Glutamatergic neuron (in vitro differentiated cells): ENCODE data around the gene TMOD1. TPM values are rescaled to one million over a fixed set of nuclear protein-coding genes. Genes with fewer than 3 reads are reported as not detected.

Experiments
- DNase-seq: peaks from one replicate; pipeline ENCODE4 v3.0.0; 2022
- H3K27ac Mint-ChIP-seq: one replicate; pipeline ENCODE4 v1.8.0; 2020; ENCODE audit warnings: mild to moderate bottlenecking, mixed read lengths, inconsistent platforms; ENCODE audit not compliant: unreplicated experiment
- H3K27me3 Mint-ChIP-seq: one replicate; pipeline ENCODE4 v1.8.0; 2020; ENCODE audit warnings: mild to moderate bottlenecking, moderate library complexity, mixed read lengths, inconsistent platforms; ENCODE audit not compliant: unreplicated experiment
- H3K36me3 Mint-ChIP-seq: one replicate; pipeline ENCODE4 v1.8.0; 2020; ENCODE audit warnings: mild to moderate bottlenecking, mixed read lengths, inconsistent platforms; ENCODE audit not compliant: unreplicated experiment
- H3K4me1 Mint-ChIP-seq: one replicate; pipeline ENCODE4 v1.8.0; 2020; ENCODE audit warnings: mild to moderate bottlenecking, low read depth, mixed read lengths, inconsistent platforms; ENCODE audit not compliant: unreplicated experiment
- H3K4me3 Mint-ChIP-seq: one replicate; pipeline ENCODE4 v1.8.0; 2020; ENCODE audit warnings: mild to moderate bottlenecking, mixed read lengths, inconsistent platforms; ENCODE audit not compliant: unreplicated experiment
- H3K9me3 Mint-ChIP-seq: one replicate; pipeline ENCODE4 v1.8.0; 2020; ENCODE audit warnings: mild to moderate bottlenecking, moderate library complexity, mixed read lengths, inconsistent platforms; ENCODE audit not compliant: unreplicated experiment
- total RNA-seq: library from RNA; stranded (reverse); fragmentation: NEBNext Ultra II Directional; extraction: Animal tissue kit (Norgen Biotek cat#: 25700); gene quantifications from one replicate; pipeline ENCODE4 v1.2.1, GENCODE V29; 2021; ENCODE audit not compliant: unreplicated experiment
- TF ChIP-seq, protein P1 (sequence below): fragments of 200-600 bp; sonication (generic); IDR thresholded peaks from one replicate; pipeline ENCODE4 v1.5.0; 2021; ENCODE audit not compliant: partially characterized antibody, unreplicated experiment

The TMOD1 gene
- total RNA-seq, 1 donor from 2014 or later = 0.64 TPM

DNA sequence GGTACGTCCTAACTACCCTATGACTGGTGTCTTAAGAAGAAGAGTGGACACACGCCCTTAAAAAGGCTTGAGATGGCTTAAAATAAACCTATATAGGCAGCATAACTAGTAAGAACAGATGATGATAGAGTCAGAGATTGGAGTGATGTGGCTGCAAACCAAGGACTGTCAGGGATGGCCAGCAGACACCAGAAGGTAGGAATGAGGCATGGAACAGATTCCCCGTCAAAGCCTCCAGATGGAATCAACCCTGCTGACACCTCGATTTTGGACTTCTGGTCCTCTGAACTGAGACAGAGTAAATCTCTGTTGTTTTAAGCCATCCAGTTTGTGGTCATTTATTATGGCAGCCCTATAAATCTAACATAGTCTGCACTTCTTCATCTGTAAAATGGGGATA is 7.4 kb downstream of the TMOD1 start:
- no peaks in the 10 kb centered on the region for H3K9me3 Mint-ChIP-seq
- H3K4me3 Mint-ChIP-seq = no peak overlapping the region
- no peak for DNase-seq

DNA sequence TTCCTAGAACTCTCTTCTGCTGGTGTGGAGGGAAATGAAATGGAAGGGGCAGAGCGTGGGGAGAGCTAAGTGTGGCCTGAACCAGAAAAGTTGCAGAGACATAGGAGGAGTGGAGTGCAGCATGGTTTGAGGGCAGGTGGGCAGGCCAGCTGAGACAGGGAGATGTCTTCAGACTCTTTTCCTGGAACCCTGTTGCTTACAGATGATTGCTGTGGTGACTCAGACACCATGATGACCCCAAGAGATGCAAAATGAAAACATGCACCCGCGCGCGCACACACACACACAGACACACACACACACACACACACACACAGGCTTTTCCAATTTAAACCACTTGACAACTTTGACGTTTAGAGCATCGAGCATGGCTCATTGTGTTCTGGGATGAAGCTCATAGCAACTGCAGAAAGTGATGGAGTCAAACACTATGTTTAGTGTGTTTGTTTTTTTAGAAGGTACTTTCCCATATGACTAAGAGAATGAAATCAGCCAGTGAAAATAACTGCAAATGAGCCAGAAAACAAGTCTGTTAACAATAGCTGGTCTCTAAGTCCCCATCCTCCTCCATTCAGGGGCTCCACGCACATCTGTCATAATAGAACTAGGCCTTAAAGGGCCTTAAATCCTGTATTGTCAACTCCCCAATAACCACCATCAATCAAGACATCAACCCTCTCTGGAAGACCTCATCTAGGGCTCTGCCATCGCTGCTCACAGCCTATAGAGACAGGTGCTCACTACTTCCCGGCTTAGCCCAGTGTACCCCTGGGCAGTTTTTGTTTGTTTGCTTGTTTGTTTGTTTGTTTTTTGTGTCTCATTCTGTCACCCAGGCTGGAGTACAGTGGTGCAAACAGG is 9.6 kb downstream of the TMOD1 start:
- H3K9me3 Mint-ChIP-seq = no peaks in the 10 kb centered on the region
- DNase-seq = no peak
- H3K27ac Mint-ChIP-seq = no peak overlapping the region
- no peaks in the 10 kb centered on the region for H3K36me3 Mint-ChIP-seq
- TF ChIP-seq, protein P1, sequence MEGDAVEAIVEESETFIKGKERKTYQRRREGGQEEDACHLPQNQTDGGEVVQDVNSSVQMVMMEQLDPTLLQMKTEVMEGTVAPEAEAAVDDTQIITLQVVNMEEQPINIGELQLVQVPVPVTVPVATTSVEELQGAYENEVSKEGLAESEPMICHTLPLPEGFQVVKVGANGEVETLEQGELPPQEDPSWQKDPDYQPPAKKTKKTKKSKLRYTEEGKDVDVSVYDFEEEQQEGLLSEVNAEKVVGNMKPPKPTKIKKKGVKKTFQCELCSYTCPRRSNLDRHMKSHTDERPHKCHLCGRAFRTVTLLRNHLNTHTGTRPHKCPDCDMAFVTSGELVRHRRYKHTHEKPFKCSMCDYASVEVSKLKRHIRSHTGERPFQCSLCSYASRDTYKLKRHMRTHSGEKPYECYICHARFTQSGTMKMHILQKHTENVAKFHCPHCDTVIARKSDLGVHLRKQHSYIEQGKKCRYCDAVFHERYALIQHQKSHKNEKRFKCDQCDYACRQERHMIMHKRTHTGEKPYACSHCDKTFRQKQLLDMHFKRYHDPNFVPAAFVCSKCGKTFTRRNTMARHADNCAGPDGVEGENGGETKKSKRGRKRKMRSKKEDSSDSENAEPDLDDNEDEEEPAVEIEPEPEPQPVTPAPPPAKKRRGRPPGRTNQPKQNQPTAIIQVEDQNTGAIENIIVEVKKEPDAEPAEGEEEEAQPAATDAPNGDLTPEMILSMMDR = no peak
- H3K27me3 Mint-ChIP-seq = no peaks in the 10 kb centered on the region
- no peaks in the 10 kb centered on the region for H3K4me1 Mint-ChIP-seq
- H3K4me3 Mint-ChIP-seq = no peak overlapping the region

More for the DNA sequence above, 7.4 kb downstream of the TMOD1 start:
- TF ChIP-seq, protein P1 = no peak
- no peaks in the 10 kb centered on the region for H3K36me3 Mint-ChIP-seq
- peaks cover under 1% of the 10 kb centered on the region for H3K27me3 Mint-ChIP-seq
- H3K4me1 Mint-ChIP-seq = no peaks in the 10 kb centered on the region
- H3K27ac Mint-ChIP-seq = no peak overlapping the region

DNA sequence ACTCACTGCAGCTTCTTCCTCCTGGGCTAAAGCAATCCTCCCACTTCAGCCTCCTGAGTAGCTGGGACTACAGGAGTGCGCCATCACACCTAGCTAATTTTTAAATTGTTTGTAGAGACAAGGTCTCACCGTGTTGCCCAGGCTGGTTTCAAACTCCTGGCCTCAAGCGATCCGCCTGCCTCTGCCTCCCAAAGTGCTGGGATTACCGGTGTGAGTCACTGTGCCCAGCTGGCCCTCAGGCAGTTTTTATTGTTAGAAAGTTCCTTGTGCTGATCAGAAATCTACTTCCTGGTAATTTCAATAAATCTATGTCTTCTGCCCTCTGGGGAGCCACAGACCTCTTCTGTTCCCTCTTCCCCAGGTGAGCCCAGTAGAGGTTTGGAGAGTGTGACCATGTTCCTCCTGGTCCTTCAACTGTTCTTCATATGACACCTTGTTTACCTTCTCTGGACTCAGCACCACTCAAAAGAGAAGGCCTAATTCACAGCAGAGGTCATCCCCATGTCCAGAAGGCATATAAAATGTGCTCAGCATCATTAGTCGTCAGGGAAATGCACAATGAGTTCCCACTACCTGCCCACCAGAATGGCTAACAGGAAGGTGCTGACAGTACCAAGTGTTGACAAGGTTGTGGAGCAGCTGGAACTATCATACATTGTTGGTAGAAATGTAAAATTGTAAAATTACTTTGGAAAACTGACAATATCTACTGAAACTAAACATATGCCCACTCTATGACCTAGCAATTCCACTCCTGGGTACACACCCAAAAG is 10.4 kb downstream of the TMOD1 start:
- Mint-ChIP-seq H3K4me3 (no peak overlapping the region), H3K9me3 (peaks cover 1% of the 10 kb centered on the region), H3K27ac (no peak overlapping the region), H3K36me3 (no peaks in the 10 kb centered on the region), H3K27me3 (peaks cover under 1% of the 10 kb centered on the region), H3K4me1 (no peaks in the 10 kb centered on the region)
- DNase-seq = no peak
- TF ChIP-seq, protein P1 = no peak

DNA sequence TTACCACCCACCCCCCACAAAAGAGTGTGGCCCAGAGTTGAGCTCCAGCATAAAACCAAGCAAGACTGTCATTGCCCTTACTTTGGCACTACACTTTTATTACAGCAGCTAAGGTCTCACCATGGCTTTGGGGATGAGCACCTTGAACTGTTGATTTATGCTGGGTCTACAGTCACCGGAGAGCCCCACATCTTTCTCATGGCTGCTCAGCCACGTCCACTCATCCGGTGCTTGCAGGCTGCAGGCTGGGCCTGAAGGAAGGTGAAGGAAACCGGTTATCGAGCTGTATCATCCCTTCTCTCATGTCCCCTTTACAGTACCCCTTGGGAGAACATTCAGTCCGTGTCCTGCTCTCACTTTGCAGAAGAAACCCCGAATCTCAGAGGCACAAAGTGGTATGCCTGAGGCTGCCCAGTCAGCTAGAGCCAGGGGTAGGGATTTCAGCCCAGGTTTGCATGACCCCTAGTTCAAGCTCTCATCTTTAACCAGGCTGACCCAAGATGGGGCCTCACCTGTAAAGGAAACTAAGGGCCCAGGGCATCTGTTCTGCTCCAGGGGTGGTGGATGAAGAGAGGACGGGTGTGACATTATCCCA is 11.6 kb downstream of the TMOD1 start:
- Mint-ChIP-seq H3K4me3 (no peak overlapping the region), H3K9me3 (peaks cover 1% of the 10 kb centered on the region), H3K27ac (no peak overlapping the region), H3K4me1 (no peaks in the 10 kb centered on the region), H3K36me3 (no peaks in the 10 kb centered on the region), H3K27me3 (peaks cover 4% of the 10 kb centered on the region)
- no peak for DNase-seq
- TF ChIP-seq, protein P1 = no peak
